ENCODE data around the gene CHTF18. TPM values are rescaled to one million over a fixed set of nuclear protein-coding genes. Genes with fewer than 3 reads are reported as not detected.
"Not testable (repeated sequence)": the region's sequence is repeated elsewhere in the genome, so short reads cannot be mapped to it uniquely, and the experiment has no call there.

Gene CHTF18
- total RNA-seq, 1 experiment from 2014 or later = 102 TPM

- Histone ChIP-seq H3K27me3 (replicated peaks; ENCODE audit: control insufficient read depth, insufficient read depth, low read length) (no peaks in the 10 kb centered on the region), H3K36me3 (ENCODE audit: control insufficient read depth, insufficient read depth, low read length) (no peaks in the 10 kb centered on the region), H3K4me1 (peaks cover 8% of the 10 kb centered on the region), H3K9me3 (no peaks in the 10 kb centered on the region), H3K4me3 (ENCODE audit: low read depth, low read length) (no peak overlapping the region)
- BruUV-seq (replicated peaks) = no TSS peak
- H3K4me1 Mint-ChIP-seq (ENCODE audit: low read depth, unreplicated experiment) = no peaks in the 10 kb centered on the region
- no peaks in the 10 kb centered on the region for H3K9me3 Mint-ChIP-seq (ENCODE audit: unreplicated experiment)
- H3K4me3 Mint-ChIP-seq (ENCODE audit: unreplicated experiment) = no peak overlapping the region
- peaks cover 6% of the 10 kb centered on the region for H3K36me3 Mint-ChIP-seq (ENCODE audit: insufficient read depth, unreplicated experiment)
- ChIA-PET CTCF (no interaction called here), POLR2A (interaction anchor here (0.6 kb wide), 1 partner anchor 264 kb away, joined by 5 read pairs; no protein-coding TSS in a partner anchor)
- H3K27me3 Mint-ChIP-seq (ENCODE audit: insufficient read depth, unreplicated experiment) = no peaks in the 10 kb centered on the region
- no peak overlapping the region for H3K27ac Mint-ChIP-seq (ENCODE audit: unreplicated experiment)
- TF ChIP-seq CTCF (IDR thresholded peaks at IDR 0.05; ENCODE audit: insufficient read depth in 1 of 2, low read depth in 1 of 2, low read length in 1 of 2, severe bottlenecking in 1 of 2, unreplicated experiment in 1 of 2) = no peak
- no peak for DNase-seq
- intact Hi-C loops (cut with micrococcal nuclease; ENCODE audit: unreplicated experiment) = no loop called here
These were observed 30.2 kb downstream of the CHTF18 start for GRCh38 chr16:818592-818991.

GRCh38 chr16:819336-820043, 31.1 kb downstream of the CHTF18 start:
- H3K4me3 ChIP-seq (ENCODE audit: low read depth, low read length) = no peak overlapping the region
- Mint-ChIP-seq H3K4me1 (ENCODE audit: low read depth, unreplicated experiment) (no peaks in the 10 kb centered on the region), H3K27ac (ENCODE audit: unreplicated experiment) (no peak overlapping the region), H3K27me3 (ENCODE audit: insufficient read depth, unreplicated experiment) (no peaks in the 10 kb centered on the region), H3K9me3 (ENCODE audit: unreplicated experiment) (no peaks in the 10 kb centered on the region), H3K4me3 (ENCODE audit: unreplicated experiment) (no peak overlapping the region), H3K36me3 (ENCODE audit: insufficient read depth, unreplicated experiment) (no peaks in the 10 kb centered on the region)
- H3K27me3 ChIP-seq (replicated peaks; ENCODE audit: control insufficient read depth, insufficient read depth, low read length) = no peaks in the 10 kb centered on the region
- intact Hi-C loops (cut with micrococcal nuclease; ENCODE audit: unreplicated experiment) = no loop called here
- no peaks in the 10 kb centered on the region for H3K36me3 ChIP-seq (ENCODE audit: control insufficient read depth, insufficient read depth, low read length)
- no peaks in the 10 kb centered on the region for H3K9me3 ChIP-seq
- DNase-seq = no peak
- ChIA-PET POLR2A (interaction anchor here (0.6 kb wide), 1 partner anchor 263 kb away, joined by 5 read pairs; no protein-coding TSS in a partner anchor), CTCF (no interaction called here)
- H3K4me1 ChIP-seq = 0 out of 2 replicates have a peak, but pooled peaks cover 3% of the 10 kb centered on the region
- no TSS peak for BruUV-seq (replicated peaks)
- TF ChIP-seq CTCF (IDR thresholded peaks at IDR 0.05; ENCODE audit: insufficient read depth in 1 of 2, low read depth in 1 of 2, low read length in 1 of 2, severe bottlenecking in 1 of 2, unreplicated experiment in 1 of 2) = no peak

GRCh38 chr16:820044-820408, 31.6 kb downstream of the CHTF18 start:
- H3K4me3 ChIP-seq (ENCODE audit: low read depth, low read length); H3K27me3 Mint-ChIP-seq (ENCODE audit: insufficient read depth, unreplicated experiment); H3K27ac Mint-ChIP-seq (ENCODE audit: unreplicated experiment); H3K4me3 Mint-ChIP-seq (ENCODE audit: unreplicated experiment); BruUV-seq (replicated peaks); intact Hi-C loops (cut with micrococcal nuclease; ENCODE audit: unreplicated experiment); H3K9me3 ChIP-seq; H3K27me3 ChIP-seq (replicated peaks; ENCODE audit: control insufficient read depth, insufficient read depth, low read length); H3K36me3 Mint-ChIP-seq (ENCODE audit: insufficient read depth, unreplicated experiment); CTCF ChIA-PET; H3K9me3 Mint-ChIP-seq (ENCODE audit: unreplicated experiment); POLR2A ChIA-PET; H3K4me1 ChIP-seq; H3K4me1 Mint-ChIP-seq (ENCODE audit: low read depth, unreplicated experiment); H3K36me3 ChIP-seq (ENCODE audit: control insufficient read depth, insufficient read depth, low read length); DNase-seq: not testable (repeated sequence)
